Heart left ventricle (tissue), 16 donors: ENCODE data around the gene PHACTR3. TPM values are rescaled to one million over a fixed set of nuclear protein-coding genes. Genes with fewer than 3 reads are reported as not detected.

Source experiments
- ATAC-seq, 4 donors: fragments of 200-7000 bp; cut with Tn5 transposase; one replicate each; pipeline ENCODE4 v1.9.1; 2020 to 2022; ENCODE audit warnings: moderate library complexity in 4 of 4, mild to moderate bottlenecking in 3 of 4, moderate number of reproducible peaks in 1 of 4
- DNase-seq, 5 donors: peaks; one replicate each; pipeline ENCODE4 v3.0.0-alpha.2; 2020
- H3K27ac ChIP-seq, 12 donors: fragments of 200-600 bp; sonication (generic) in 4 of 12; one replicate each; pipeline versions ENCODE4 v1.5.0 to v1.8.0; 2016 to 2022; ENCODE audit warnings: mild to moderate bottlenecking in 2 of 12
- H3K27me3 ChIP-seq, 9 donors: fragments of 200-600 bp; sonication (generic) in 2 of 9; one replicate each; pipeline versions ENCODE4 v1.5.1 to v1.8.0; 2016 to 2022; ENCODE audit warnings: mild to moderate bottlenecking in 3 of 9
- H3K36me3 ChIP-seq, 9 donors: fragments of 200-600 bp; sonication (generic) in 2 of 9; one replicate each; pipeline versions ENCODE4 v1.5.0 to v1.8.0; 2018 to 2022; ENCODE audit warnings: mild to moderate bottlenecking in 2 of 9
- H3K4me1 ChIP-seq, 12 donors: fragments of 200-600 bp; sonication (generic) in 4 of 12; one replicate each; pipeline versions ENCODE4 v1.5.0 to v1.8.0; 2016 to 2022; ENCODE audit warnings: mild to moderate bottlenecking in 3 of 12
- H3K4me3 ChIP-seq, 12 donors: fragments of 200-600 bp; sonication (generic) in 4 of 12; one replicate each; pipeline versions ENCODE4 v1.5.0 to v1.8.0; 2017 to 2022; ENCODE audit warnings: mild to moderate bottlenecking in 9 of 12, moderate library complexity in 4 of 12
- H3K9me3 ChIP-seq, 12 donors: fragments of 200-600 bp; sonication (generic) in 4 of 12; one replicate each; pipeline versions ENCODE4 v1.5.0 to v1.8.0; 2016 to 2022; ENCODE audit warnings: mild to moderate bottlenecking in 1 of 12
- POLR2A ChIP-seq, 2 donors: fragments of 450-650 bp; IDR thresholded peaks; one replicate each; pipeline ENCODE4 v1.6.1; 2017; ENCODE audit warnings: antibody characterized with exemption in 2 of 2, mild to moderate bottlenecking in 2 of 2, moderate library complexity in 2 of 2
- WGBS, 4 donors: extraction: QIAGEN DNeasy Blood & Tissue Kit in 2 of 4; methylation state at CpG; one replicate each; pipeline versions ENCODE4 v1.1.5 to v1.1.7; 2013 to 2018; 5-methylcytosine and 5-hydroxymethylcytosine counted together
- intact Hi-C, 10 donors: fragments of 100-400 bp; cut with DNase I; formaldehyde crosslinking; loops; one replicate each; pipeline versions ENCODE4 v1.11.1 to v1.14.2; 2022
- polyA plus RNA-seq, 2 donors: library from polyadenylated mRNA; stranded (reverse); fragments of 200-250 nt; gene quantifications; one replicate each; pipeline ENCODE4 v1.2.3, GENCODE V29; 2013
- total RNA-seq, 9 donors: library from RNA; depleted of rRNA in 2 of 9; stranded (reverse); fragments of >200 nt in 2 of 9; fragmentation: NEBNext Ultra II Directional in 3 of 9; extraction: Animal tissue kit (Norgen Biotek cat#: 25700) in 3 of 9; gene quantifications; one replicate each; pipeline versions ENCODE4 v1.1.0 to v1.2.4, GENCODE V29; 2016 to 2023
- TF ChIP-seq, protein P1 (sequence below), 12 donors: fragments of 200-600 bp; sonication (generic) in 4 of 12; IDR thresholded peaks; one replicate each; pipeline versions ENCODE4 v1.5.0 to v1.8.0; 2018 to 2022; ENCODE audit warnings: antibody characterized with exemption in 12 of 12, mild to moderate bottlenecking in 5 of 12
- donor health status: ischemic (EF 13 %, LVEDD 7.1; RV severe dilation, severe dysfunction).
- donor health status: healthy with polysubstance abuse.
- donor health status: DM: no; HTN: yes; CAD: no.
- donor health status: DM: no; HTN: no; CAD: no.
- donor health status: ischemic (EF 25% LVEDD 6.9; RV normal size, moderate dysfunction).
- donor health status: ischemic (EF 25% LVEDD 5.7; RV mildly dilated, moderate dysfunction).
- donor health status: healthy.
- donor health status: DM: yes; HTN: yes; CAD: no.
- donor health status: ischemic (EF 35%, LVEDD 5.7; RV mildly dilated, moderate dysfunction).
- donor health status: nonischemic (EF 11% LVEDD 7.7; RV severe dilation, severe dysfunction).
- donor health status: DM: yes; HTN: yes; CAD: no.
- donor health status: PGD.
- donor health status: ischemic (EF 29% LVEDD 5.4; RV normal size, mild dysfunction).
- donor health status: nonischemic (EF 23%, LVEDD 6.1; RV moderate dilation, normal function).

PHACTR3 gene
- total and polyA plus RNA-seq, 11 donors, result 0.19 to 14.6 (median 3.5) TPM

DNA sequence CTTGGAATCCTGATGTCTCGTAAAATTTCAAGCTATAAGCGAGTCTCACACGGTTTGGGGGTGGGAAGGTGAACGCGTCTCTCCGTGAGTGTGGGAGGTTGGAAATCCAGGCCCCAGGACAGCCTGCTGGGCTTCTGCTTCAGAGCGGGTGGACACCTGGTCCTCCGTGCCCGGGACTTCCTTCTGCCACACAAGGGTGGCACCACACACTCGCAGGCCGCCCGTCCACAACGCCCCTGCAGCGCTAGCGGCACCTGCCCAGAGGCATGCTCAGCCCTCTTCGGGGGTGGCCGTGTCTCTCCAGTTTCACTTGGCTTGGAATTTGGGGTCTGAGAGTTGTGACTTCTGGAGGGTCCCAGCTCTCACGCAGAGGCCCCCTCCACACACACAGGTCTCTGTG lies 151.9 kb downstream of the PHACTR3 start:
- DNase-seq, result no peak
- TF ChIP-seq, protein P1, sequence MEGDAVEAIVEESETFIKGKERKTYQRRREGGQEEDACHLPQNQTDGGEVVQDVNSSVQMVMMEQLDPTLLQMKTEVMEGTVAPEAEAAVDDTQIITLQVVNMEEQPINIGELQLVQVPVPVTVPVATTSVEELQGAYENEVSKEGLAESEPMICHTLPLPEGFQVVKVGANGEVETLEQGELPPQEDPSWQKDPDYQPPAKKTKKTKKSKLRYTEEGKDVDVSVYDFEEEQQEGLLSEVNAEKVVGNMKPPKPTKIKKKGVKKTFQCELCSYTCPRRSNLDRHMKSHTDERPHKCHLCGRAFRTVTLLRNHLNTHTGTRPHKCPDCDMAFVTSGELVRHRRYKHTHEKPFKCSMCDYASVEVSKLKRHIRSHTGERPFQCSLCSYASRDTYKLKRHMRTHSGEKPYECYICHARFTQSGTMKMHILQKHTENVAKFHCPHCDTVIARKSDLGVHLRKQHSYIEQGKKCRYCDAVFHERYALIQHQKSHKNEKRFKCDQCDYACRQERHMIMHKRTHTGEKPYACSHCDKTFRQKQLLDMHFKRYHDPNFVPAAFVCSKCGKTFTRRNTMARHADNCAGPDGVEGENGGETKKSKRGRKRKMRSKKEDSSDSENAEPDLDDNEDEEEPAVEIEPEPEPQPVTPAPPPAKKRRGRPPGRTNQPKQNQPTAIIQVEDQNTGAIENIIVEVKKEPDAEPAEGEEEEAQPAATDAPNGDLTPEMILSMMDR (IDR thresholded peaks at IDR 0.05), result no peak
- Histone ChIP-seq H3K4me1 (peaks cover 0 to 29% (median 18%) of the 10 kb centered on the region in 12 donors), H3K27ac (no peak overlapping the region), H3K4me3 (no peak overlapping the region), H3K36me3 (no peaks in the 10 kb centered on the region), H3K27me3 (peaks cover 0 to 46% (median 0%) of the 10 kb centered on the region in 9 donors), H3K9me3 (no peaks in the 10 kb centered on the region)
- intact Hi-C loops, result no loop called here
- WGBS, 4 donors, result 89 to 92% (median 91%) methylated on average over 14 to 18 of the region's 18 CpGs
- ATAC-seq, result no peak

DNA sequence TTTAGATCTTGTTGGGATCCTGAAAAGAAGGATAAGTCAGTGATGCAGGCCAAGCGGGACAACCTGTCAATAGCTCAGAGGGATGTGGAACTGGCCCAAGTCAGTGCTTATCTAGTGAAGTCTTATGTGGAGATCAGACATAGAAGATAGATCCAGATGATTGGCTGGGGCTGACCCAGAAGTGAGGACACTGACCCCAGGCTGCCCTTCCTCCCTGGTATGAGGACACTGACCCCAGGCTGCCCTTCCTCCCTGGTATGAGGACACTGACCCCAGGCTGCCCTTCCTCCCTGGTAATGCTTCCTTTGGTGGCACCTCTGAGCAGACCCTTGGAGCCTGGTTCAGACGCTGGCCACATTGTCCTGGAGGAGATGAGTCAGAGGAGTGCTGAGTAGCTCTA lies 159.7 kb downstream of the PHACTR3 start:
- no peak for ATAC-seq
- TF ChIP-seq POLR2A (IDR thresholded peaks at IDR 0.05), result no peak
- TF ChIP-seq, protein P1 (IDR thresholded peaks at IDR 0.05), result no peak

DNA sequence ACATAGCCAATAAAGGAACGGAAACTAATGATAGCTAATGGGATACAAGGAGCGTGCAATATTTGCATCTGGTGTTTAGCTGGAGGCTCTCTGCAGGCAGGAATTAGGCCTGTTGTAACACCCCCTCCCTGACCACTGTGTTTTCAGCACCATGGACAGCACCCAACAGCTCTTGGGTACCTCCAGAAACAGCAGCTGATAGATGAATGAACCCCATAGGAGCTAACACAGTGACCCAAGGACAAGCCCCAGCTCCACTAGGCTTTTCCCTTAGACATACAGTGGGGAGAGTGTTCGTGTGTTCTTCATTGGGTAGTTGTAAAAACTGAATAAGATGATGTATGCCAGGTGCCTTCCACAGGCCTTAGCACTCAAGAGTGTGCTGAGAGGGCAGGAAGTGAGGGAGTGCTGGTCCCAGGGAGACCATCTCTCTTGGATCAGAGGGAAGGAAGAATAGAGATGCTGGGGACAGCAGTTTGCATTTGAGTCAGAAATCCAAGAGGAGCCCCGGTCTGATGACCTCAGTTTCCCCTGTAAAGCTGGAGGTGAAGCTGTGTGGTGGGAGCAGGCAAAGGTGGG lies 161.3 kb downstream of the PHACTR3 start:
- Histone ChIP-seq H3K4me1 (no peaks in the 10 kb centered on the region), H3K9me3 (no peaks in the 10 kb centered on the region), H3K27me3 (no peaks in the 10 kb centered on the region), H3K27ac (no peak overlapping the region), H3K4me3 (no peak overlapping the region), H3K36me3 (no peaks in the 10 kb centered on the region)
- TF ChIP-seq POLR2A (IDR thresholded peaks at IDR 0.05), result no peak
- TF ChIP-seq, protein P1 (IDR thresholded peaks at IDR 0.05), result no peak
- intact Hi-C loops, result no loop called here
- DNase-seq, result no peak
- ATAC-seq, result no peak
- WGBS, 4 donors, result 58 to 82% (median 81%) methylated on average over 4 of the region's 4 CpGs

More for the DNA sequence above, 159.7 kb downstream of the PHACTR3 start:
- Histone ChIP-seq H3K27me3 (no peaks in the 10 kb centered on the region), H3K36me3 (no peaks in the 10 kb centered on the region), H3K4me1 (no peaks in the 10 kb centered on the region), H3K4me3 (no peak overlapping the region), H3K9me3 (no peaks in the 10 kb centered on the region), H3K27ac (no peak overlapping the region)
- no peak for DNase-seq
- intact Hi-C loops, result no loop called here
- WGBS, 4 donors, result 70 to 78% (median 77%) methylated on average over 2 of the region's 2 CpGs

DNA sequence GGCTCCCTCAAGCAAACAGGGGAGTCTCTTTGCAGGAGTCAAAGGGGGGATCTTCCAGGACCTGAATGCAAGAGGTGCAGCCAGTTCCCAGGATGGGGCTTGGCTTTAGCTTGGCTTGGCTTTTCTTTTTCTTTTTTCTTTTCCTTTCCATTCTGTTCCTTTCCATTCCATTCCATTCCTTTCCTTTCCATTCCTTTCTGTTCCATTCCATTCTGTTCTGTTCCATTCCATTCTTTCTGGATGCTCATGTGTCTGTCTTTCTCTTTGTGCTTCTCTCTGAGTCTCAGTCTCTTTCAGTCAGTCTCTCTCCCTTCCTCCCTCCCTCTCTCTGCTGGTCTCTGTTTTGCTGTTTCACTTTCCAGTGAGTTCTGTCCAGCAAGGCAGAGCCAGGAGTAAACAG lies 163.3 kb downstream of the PHACTR3 start:
- TF ChIP-seq, protein P1 (IDR thresholded peaks at IDR 0.05), result no peak
- no peak for TF ChIP-seq POLR2A (IDR thresholded peaks at IDR 0.05)
- Histone ChIP-seq H3K27ac (no peak overlapping the region), H3K4me1 (peaks cover 0 to 14% (median 0%) of the 10 kb centered on the region in 12 donors), H3K27me3 (no peaks in the 10 kb centered on the region), H3K9me3 (no peaks in the 10 kb centered on the region), H3K36me3 (no peaks in the 10 kb centered on the region), H3K4me3 (no peak overlapping the region)
- DNase-seq (no peak), ATAC-seq (no peak)
- intact Hi-C loops, result no loop called here
